ENCODE results near the gene STPG1. TPM values are rescaled to one million over a fixed set of nuclear protein-coding genes. Genes with fewer than 3 reads are reported as not detected.

Gene STPG1
- polyA plus RNA-seq, 1 donor from 2014 or later, result 0.89 TPM

GRCh38 chr1:24318615-24319311 is 94.8 kb downstream of the STPG1 start:
- TF ChIP-seq EP300 (conservative IDR thresholded peaks at IDR 0.05; ENCODE audit: poor library complexity, severe bottlenecking) (no peak), MXI1 (conservative IDR thresholded peaks at IDR 0.05; ENCODE audit: poor library complexity, severe bottlenecking) (no peak), RAD21 (conservative IDR thresholded peaks at IDR 0.05) (no peak), SMC3 (conservative IDR thresholded peaks at IDR 0.05; ENCODE audit: poor library complexity) (no peak), POLR2AphosphoS5 (IDR thresholded peaks at IDR 0.05) (no peak), EZH2 (IDR thresholded peaks at IDR 0.05; ENCODE audit: borderline replicate concordance, insufficient read depth, low read length, poor library complexity, severe bottlenecking) (no peak), TAF1 (IDR thresholded peaks at IDR 0.05; ENCODE audit: low read depth) (no peak), CTCF (IDR thresholded peaks at IDR 0.05; ENCODE audit: poor library complexity, severe bottlenecking) (no peak), REST (IDR thresholded peaks at IDR 0.05; ENCODE audit: borderline replicate concordance) (no peak)
- Histone ChIP-seq H3K4me2 (ENCODE audit: low read length) (no peak overlapping the region), H3F3A (ENCODE audit: insufficient read depth, low read length, poor library complexity, severe bottlenecking) (no peaks in the 10 kb centered on the region), H3K9me2 (ENCODE audit: insufficient read depth, low read length) (no peaks in the 10 kb centered on the region), H3K9ac (ENCODE audit: low read length) (no peak overlapping the region), H3K79me2 (replicated peaks; ENCODE audit: insufficient read depth, low read length) (no peaks in the 10 kb centered on the region), H3K4me3 (ENCODE audit: low read length) (no peak overlapping the region), H4K20me1 (ENCODE audit: insufficient read depth) (no peaks in the 10 kb centered on the region), H3K27me3 (ENCODE audit: insufficient read depth, low read depth, low read length) (peaks cover 59% of the 10 kb centered on the region), H3K27ac (ENCODE audit: low read length) (no peak overlapping the region), H2AFZ (ENCODE audit: low read depth, low read length) (no peak overlapping the region), H3K9me3 (ENCODE audit: low read length) (no peaks in the 10 kb centered on the region), H3K36me3 (ENCODE audit: insufficient read depth, low read length) (no peaks in the 10 kb centered on the region)

- no peak overlapping the region for H3K4me2 ChIP-seq (ENCODE audit: low read length)
- no peak overlapping the region for H3K27ac ChIP-seq (ENCODE audit: low read length)
- H2AFZ ChIP-seq (ENCODE audit: low read depth, low read length), result no peak overlapping the region
- no peaks in the 10 kb centered on the region for H3K9me2 ChIP-seq (ENCODE audit: insufficient read depth, low read length)
- H3K9me3 ChIP-seq (ENCODE audit: low read length), result no peaks in the 10 kb centered on the region
- H4K20me1 ChIP-seq (ENCODE audit: insufficient read depth), result no peaks in the 10 kb centered on the region
- TF ChIP-seq POLR2AphosphoS5 (IDR thresholded peaks at IDR 0.05), result no peak
- TF ChIP-seq TAF1 (IDR thresholded peaks at IDR 0.05; ENCODE audit: low read depth), result no peak
- TF ChIP-seq CTCF (IDR thresholded peaks at IDR 0.05; ENCODE audit: poor library complexity, severe bottlenecking), result no peak
- TF ChIP-seq EP300 (conservative IDR thresholded peaks at IDR 0.05; ENCODE audit: poor library complexity, severe bottlenecking), result no peak
- TF ChIP-seq SMC3 (conservative IDR thresholded peaks at IDR 0.05; ENCODE audit: poor library complexity), result no peak
- TF ChIP-seq RAD21 (conservative IDR thresholded peaks at IDR 0.05), result no peak
- TF ChIP-seq REST (IDR thresholded peaks at IDR 0.05; ENCODE audit: borderline replicate concordance), result no peak
- no peak for TF ChIP-seq EZH2 (IDR thresholded peaks at IDR 0.05; ENCODE audit: borderline replicate concordance, insufficient read depth, low read length, poor library complexity, severe bottlenecking)
- TF ChIP-seq MXI1 (conservative IDR thresholded peaks at IDR 0.05; ENCODE audit: poor library complexity, severe bottlenecking), result no peak
- no peak overlapping the region for H3K9ac ChIP-seq (ENCODE audit: low read length)
- no peaks in the 10 kb centered on the region for H3F3A ChIP-seq (ENCODE audit: insufficient read depth, low read length, poor library complexity, severe bottlenecking)
- H3K27me3 ChIP-seq (ENCODE audit: insufficient read depth, low read depth, low read length), result peaks cover 52% of the 10 kb centered on the region
- no peaks in the 10 kb centered on the region for H3K79me2 ChIP-seq (replicated peaks; ENCODE audit: insufficient read depth, low read length)
- H3K36me3 ChIP-seq (ENCODE audit: insufficient read depth, low read length), result no peaks in the 10 kb centered on the region
- no peak overlapping the region for H3K4me3 ChIP-seq (ENCODE audit: low read length)
Measured at GRCh38 chr1:24317956-24318614, 95.5 kb downstream of the STPG1 start.

Data from neural cell (in vitro differentiated cells).